Measurements from ENCODE around the gene SOD2.
"Not testable (repeated sequence)": the region's sequence is repeated elsewhere in the genome, so short reads cannot be mapped to it uniquely, and the experiment has no call there.

SOD2 gene

GRCh38 chr6:159693128-159693893 lies at the start of gene SOD2:
Gene SOD2, minus strand, starts transcription at chr6:159693241. Its CDS starts 74 bp downstream, at chr6:159693167.
- FAIRE-seq (peak; percentile 76), DNase-seq (ENCODE audit: extremely low spot score, insufficient read length, low read depth) (peak; percentile 71)

GRCh38 chr6:159742165-159742564 lies 49.1 kb upstream of the SOD2 start:
- FAIRE-seq: no peak

GRCh38 chr6:159739341-159739740 lies 46.3 kb upstream of the SOD2 start:
- no peak for FAIRE-seq

More at GRCh38 chr6:159742165-159742564, 49.1 kb upstream of the SOD2 start:
- DNase-seq (ENCODE audit: extremely low spot score, insufficient read length, low read depth): no peak

GRCh38 chr6:159736908-159737307 lies 43.9 kb upstream of the SOD2 start:
- DNase-seq (ENCODE audit: extremely low spot score, insufficient read length, low read depth) (no peak), FAIRE-seq (no peak)

More at GRCh38 chr6:159739341-159739740, 46.3 kb upstream of the SOD2 start:
- no peak for DNase-seq (ENCODE audit: extremely low spot score, insufficient read length, low read depth)

- DNase-seq (ENCODE audit: extremely low spot score, insufficient read length, low read depth); FAIRE-seq: not testable (repeated sequence)
These were observed 40.4 kb upstream of the SOD2 start for GRCh38 chr6:159733395-159733794.

- not testable (repeated sequence) for DNase-seq (ENCODE audit: extremely low spot score, insufficient read length, low read depth); FAIRE-seq
These were observed 39.5 kb upstream of the SOD2 start for GRCh38 chr6:159732550-159732949.

DNA sequence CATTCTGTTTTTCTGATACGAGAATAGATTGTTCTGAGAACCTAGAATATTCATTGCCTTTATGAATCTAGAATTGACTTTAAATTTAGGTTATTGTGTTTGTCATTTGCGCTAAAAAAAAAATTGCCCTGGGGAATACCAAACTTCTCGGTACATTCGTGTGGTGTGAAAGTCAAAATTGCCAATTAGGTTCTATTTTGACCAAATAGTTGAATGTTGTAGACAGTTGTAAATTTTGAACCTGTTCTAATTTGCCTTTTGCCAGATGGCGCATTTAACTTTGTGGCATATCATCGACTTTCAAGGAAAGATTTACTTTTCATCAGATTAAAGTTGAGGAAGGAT lies 37.3 kb upstream of the SOD2 start:
- DNase-seq (ENCODE audit: extremely low spot score, insufficient read length, low read depth): no peak
- FAIRE-seq: peak; percentile 5

GRCh38 chr6:159729598-159730331 lies 36.7 kb upstream of the SOD2 start:
- DNase-seq (ENCODE audit: extremely low spot score, insufficient read length, low read depth): no peak

GRCh38 chr6:159728531-159728964 lies 35.5 kb upstream of the SOD2 start:
- DNase-seq (ENCODE audit: extremely low spot score, insufficient read length, low read depth): no peak
- peak; percentile 65 for FAIRE-seq

More at GRCh38 chr6:159729598-159730331, 36.7 kb upstream of the SOD2 start:
- FAIRE-seq: peak; percentile 85

GRCh38 chr6:159727717-159728445 lies 34.8 kb upstream of the SOD2 start:
- DNase-seq (ENCODE audit: extremely low spot score, insufficient read length, low read depth) (peak; percentile 14), FAIRE-seq (peak; percentile 12)

GRCh38 chr6:159726918-159727716 lies 34.1 kb upstream of the SOD2 start, which contains the start of gene WTAP:
Gene WTAP, plus strand, starts transcription at chr6:159727506. Its CDS starts 8,760 bp downstream, at chr6:159736266.
- FAIRE-seq: peak; percentile 95
- DNase-seq (ENCODE audit: extremely low spot score, insufficient read length, low read depth): peak; percentile 84

DNA sequence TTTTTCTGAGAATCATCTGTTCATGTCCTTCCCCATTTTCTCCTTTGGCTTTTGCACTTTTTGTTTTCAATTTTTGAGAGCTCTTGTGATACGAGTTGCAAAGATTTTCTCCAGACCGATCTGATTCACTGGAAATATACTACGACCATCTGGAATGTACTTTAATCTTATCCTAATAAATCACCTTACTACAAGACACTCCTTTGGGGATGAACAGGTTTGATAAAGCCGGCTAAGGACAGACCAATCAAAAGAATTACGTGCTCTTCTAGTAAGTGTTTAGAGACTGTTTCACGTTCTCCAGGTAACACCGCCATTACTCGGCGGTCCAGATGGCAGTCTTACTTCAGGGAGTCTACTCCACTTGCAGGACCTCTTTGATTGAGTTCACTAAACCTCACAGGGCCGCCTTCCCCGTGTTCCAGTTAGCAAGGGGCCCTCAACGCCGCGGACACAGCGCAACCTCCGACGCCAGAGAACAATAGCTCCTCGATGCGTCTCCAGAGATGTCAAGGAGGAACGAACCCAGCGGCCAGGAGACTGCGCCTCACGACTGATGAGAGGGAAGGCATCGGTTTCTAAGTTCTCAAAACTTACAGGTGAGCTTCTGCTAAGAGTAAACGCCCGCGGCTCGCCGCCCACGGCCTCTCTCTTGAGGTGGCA lies 33.3 kb upstream of the SOD2 start:
- DNase-seq (ENCODE audit: extremely low spot score, insufficient read length, low read depth): no peak
- FAIRE-seq: peak; percentile 42

GRCh38 chr6:159725208-159725607 lies 32.2 kb upstream of the SOD2 start:
- not testable (repeated sequence) for FAIRE-seq; DNase-seq (ENCODE audit: extremely low spot score, insufficient read length, low read depth)

DNA sequence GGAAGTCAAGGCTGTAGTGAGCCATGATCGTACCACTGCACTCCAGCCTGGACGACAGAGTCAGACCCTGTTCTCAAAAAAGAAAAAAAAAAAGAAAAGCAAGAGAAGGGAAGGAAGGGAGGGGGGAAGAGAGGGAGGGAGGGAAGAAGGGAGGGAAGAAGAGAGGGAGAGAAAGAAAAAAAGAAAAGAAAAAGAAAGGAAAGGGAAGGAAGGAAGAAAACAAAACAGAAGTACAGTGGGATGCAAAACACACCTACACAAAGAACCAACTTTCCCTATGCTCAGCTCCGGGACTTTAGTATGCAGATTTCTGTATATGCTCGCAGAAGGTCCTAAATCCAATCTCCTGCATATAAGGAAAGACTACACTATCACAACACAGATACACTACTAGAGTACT lies 31.7 kb upstream of the SOD2 start:
- no peak for FAIRE-seq
- DNase-seq (ENCODE audit: extremely low spot score, insufficient read length, low read depth): no peak

GRCh38 chr6:159723259-159723658 lies 30.2 kb upstream of the SOD2 start:
- FAIRE-seq (no peak), DNase-seq (ENCODE audit: extremely low spot score, insufficient read length, low read depth) (no peak)

- DNase-seq (ENCODE audit: extremely low spot score, insufficient read length, low read depth) (no peak), FAIRE-seq (no peak)
These were observed 29.6 kb upstream of the SOD2 start for GRCh38 chr6:159722655-159723054.

GRCh38 chr6:159721981-159722380 lies 28.9 kb upstream of the SOD2 start:
- DNase-seq (ENCODE audit: extremely low spot score, insufficient read length, low read depth); FAIRE-seq: not testable (repeated sequence)

- FAIRE-seq (peak; percentile 9), DNase-seq (ENCODE audit: extremely low spot score, insufficient read length, low read depth) (peak; percentile 28)
These were observed 27.7 kb upstream of the SOD2 start for GRCh38 chr6:159720708-159721107.

DNA sequence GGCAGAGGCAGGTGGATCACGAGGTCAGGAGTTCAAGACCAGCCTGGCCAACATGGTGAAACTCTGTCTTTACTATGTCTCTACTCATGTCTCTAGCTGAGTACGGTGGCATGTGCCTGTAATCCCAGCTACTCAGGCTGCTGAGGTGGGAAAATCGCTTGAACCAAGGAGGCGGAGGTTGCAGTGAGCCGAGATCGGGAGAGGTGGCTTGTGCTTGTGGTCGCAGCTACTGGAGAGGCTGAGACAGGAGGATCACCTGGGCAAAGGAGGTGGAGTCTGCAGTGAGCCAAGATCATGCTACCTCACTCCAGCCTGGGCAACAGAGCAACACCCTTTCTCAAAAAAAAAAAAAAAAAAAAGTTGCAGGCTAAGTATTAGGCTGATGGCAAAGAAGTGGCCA lies 26.2 kb upstream of the SOD2 start:
- DNase-seq (ENCODE audit: extremely low spot score, insufficient read length, low read depth): no peak
- no peak for FAIRE-seq
